GM18499 (cell line): ENCODE data around the gene EXOC7.

Source experiments
- ATAC-seq: cut with Tn5 transposase; IDR thresholded peaks from one replicate; pipeline ENCODE4 v1.9.1; 2021; ENCODE audit warnings: moderate number of reproducible peaks; ENCODE audit not compliant: insufficient read depth, unreplicated experiment

The EXOC7 gene

GRCh38 chr17:76138896-76139752, 35.5 kb upstream of the EXOC7 start:
- no peak for ATAC-seq

- no peak for ATAC-seq
These were observed 34.8 kb upstream of the EXOC7 start for GRCh38 chr17:76138234-76138895.

GRCh38 chr17:76137351-76138233, 34.0 kb upstream of the EXOC7 start:
- ATAC-seq, result no peak

GRCh38 chr17:76137001-76137350, 33.4 kb upstream of the EXOC7 start:
- no peak for ATAC-seq

GRCh38 chr17:76136276-76137000, 32.9 kb upstream of the EXOC7 start:
- ATAC-seq, result no peak

GRCh38 chr17:76135810-76136188, 32.2 kb upstream of the EXOC7 start:
- no peak for ATAC-seq

GRCh38 chr17:76134911-76135809, 31.6 kb upstream of the EXOC7 start:
- no peak for ATAC-seq

- no peak for ATAC-seq
These were observed 29.2 kb upstream of the EXOC7 start for GRCh38 chr17:76132574-76133338.

- ATAC-seq, result no peak
These were observed 28.3 kb upstream of the EXOC7 start for GRCh38 chr17:76131692-76132573.

- ATAC-seq, result no peak
These were observed 27.6 kb upstream of the EXOC7 start for GRCh38 chr17:76131051-76131691.

GRCh38 chr17:76130473-76130872, 26.9 kb upstream of the EXOC7 start:
- ATAC-seq, result no peak

GRCh38 chr17:76125922-76126321, 22.3 kb upstream of the EXOC7 start:
- no peak for ATAC-seq

- ATAC-seq, result no peak
These were observed 21.7 kb upstream of the EXOC7 start for GRCh38 chr17:76125391-76125675.

- no peak for ATAC-seq
These were observed 21.2 kb upstream of the EXOC7 start for GRCh38 chr17:76124582-76125390.

GRCh38 chr17:76123749-76124581, 20.4 kb upstream of the EXOC7 start:
- no peak for ATAC-seq

- ATAC-seq, result no peak
These were observed 19.6 kb upstream of the EXOC7 start for GRCh38 chr17:76123191-76123499.
